SW 1271 (cell line): ENCODE data around the gene SDCBP2.
A peak's percentile ranks its signal among the peaks of the same experiment; 100 is the strongest.

Experiments used
- DNase-seq, 2 experiments: peaks; one replicate each; lab custom pipeline; 2025; lab: John Stamatoyannopoulos, UW

SDCBP2 gene

DNA sequence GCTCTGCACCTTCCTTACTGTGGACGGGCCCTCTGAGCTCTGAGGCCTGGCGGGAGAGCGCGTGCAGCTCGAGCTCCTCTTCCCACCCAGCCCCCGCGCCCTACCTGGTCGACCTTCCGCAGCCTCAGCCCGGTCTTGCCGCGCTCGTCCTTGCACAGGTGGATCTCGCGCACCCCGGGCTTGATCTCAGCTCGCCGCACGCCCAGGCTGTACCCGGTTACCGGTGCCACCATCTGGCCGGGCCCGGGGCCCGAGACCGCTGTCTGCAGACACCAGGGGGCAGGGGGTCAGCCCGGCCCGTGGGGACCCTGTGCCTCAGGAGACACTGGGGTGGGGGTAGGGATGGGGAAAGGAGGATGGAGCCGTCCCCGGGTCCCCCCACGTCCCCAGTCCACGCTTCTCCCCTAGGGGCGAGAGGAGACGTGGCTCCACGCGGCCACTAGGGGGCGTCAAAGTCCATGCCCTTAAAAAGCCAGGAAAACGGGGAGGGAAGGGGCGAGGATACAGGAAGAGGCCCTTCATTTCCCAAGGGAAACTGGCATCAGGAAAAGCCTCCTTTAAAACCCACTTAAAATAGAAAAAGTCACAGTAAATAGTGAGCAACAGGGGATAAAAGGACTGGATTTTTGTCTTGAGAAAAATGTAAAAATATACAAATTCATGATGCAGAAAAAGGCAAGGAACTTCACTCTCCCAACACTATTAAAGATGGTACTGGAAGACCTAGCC, 15.5 kb downstream of the SDCBP2 start:
- peak; percentile 27 to 58 for DNase-seq

DNA sequence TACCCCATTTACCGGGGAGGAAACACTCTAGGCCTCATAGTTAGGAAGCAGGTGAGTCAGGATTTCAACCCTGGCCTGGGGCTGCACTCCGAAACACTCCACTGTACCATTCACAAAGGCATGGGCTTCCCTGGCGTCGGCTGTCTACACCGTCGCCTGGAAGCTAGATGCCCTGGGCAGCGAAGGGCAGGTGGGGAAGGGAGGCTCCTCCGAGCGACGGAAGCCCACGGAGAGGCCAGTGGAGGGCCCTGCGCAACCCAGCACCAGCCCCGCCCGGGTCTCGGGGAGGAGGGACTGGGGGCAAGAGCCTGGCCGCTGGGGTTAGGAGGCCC, 16.1 kb downstream of the SDCBP2 start:
- DNase-seq: no peak

DNA sequence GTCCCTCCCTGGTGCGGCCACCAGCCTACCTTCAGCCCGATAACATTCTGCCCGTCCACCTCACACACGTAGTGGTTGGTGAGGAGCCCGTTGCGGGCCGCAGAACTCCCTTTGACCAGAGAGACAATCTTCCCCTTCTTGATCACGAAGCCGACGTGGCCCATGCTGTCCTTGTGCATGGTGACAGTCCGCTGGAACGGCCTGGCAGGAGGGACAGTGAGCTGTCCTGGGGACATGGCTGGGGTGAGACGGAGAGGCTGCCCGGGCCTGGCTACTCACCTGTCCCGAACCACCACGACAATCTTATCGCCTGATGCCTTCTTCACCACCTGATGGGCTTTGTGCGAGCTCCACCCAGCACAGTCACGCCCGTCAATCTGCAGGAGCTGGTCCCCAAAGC, 16.6 kb downstream of the SDCBP2 start:
- no peak for DNase-seq

DNA sequence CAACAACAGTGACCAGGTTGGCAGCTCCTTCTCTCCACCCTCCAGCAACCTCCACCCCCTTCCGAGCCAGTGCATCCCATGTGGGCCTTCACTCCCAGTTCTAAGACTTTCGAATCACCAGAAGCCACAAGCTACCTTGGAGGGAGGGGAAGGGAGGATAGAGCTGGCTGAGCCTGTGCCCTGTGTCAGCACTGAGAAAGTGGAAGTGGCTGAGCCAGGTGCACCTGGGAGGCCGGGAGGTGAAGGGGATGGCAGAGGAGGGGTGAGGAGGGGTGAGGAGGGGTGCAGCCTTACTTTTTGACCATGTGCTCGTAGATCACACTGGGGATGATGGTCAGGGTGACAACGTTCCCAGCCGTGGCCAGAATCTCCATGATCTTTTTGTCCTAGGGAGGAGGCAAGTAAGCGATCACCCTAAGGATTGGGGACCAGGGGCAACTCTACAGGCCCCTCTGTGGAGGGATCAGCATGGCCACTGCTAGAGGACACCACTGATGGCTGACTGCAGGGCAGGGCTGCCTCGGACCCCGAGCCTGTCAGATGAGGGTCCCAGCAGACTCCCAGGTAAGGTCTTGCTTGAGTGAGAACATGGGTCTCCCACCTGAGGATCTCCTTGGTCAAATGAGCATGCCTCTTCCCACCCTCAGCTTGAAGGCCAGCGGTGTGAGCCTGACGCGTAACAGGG, 18.3 kb downstream of the SDCBP2 start:
- peak in 1 of 2 experiments; percentile 22 for DNase-seq

- DNase-seq: no peak
Measured at GRCh38 chr20:1310071-1310470, 18.9 kb downstream of the SDCBP2 start.

DNA sequence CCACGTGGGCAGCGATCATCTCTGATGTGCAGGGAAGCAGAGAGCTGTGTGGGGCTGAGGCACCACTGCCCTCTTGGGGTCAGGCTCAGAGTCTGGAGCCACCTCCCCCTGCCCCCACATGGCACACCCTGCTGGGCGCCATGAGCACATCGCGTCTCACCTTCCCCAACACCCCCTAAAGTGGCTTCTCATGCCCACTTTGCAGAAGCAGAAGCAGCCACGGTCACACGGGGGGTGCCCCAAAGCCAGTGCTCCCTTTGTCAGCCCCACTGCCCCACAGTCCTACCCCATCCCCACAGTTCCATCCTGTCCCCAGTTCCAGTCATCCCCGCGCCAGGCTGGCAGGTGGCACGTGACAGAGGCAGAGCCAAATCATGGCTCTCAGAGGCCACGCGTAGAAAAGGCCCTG, 19.5 kb downstream of the SDCBP2 start:
- DNase-seq: no peak

GRCh38 chr20:1308702-1309095, 20.2 kb downstream of the SDCBP2 start:
- DNase-seq: no peak

- DNase-seq: no peak
Measured at GRCh38 chr20:1308067-1308701, 20.8 kb downstream of the SDCBP2 start.

- no peak for DNase-seq
Measured at GRCh38 chr20:1307571-1307971, 21.4 kb downstream of the SDCBP2 start.

DNA sequence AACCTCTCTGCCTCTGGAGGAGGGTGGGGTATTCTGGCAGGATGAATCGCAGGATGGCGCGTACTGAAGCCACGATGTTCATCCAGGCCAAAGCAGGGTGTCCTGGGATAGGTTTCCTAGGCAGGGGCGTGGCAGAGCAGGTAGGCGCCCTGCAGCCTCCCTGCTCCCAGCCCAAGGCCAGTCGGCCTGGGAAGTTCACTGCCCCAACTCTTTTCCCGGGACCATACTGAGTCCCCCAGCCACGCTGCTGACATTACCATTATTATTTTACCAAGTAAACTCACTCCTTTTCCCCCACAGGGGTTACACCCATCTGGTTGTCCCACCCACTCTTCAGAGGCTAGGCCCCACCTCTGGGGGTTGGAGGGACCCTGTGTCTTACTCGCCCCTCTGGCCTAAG, 21.8 kb downstream of the SDCBP2 start:
- DNase-seq: no peak

- DNase-seq: no peak
Measured at GRCh38 chr20:1306316-1307135, 22.4 kb downstream of the SDCBP2 start.

DNA sequence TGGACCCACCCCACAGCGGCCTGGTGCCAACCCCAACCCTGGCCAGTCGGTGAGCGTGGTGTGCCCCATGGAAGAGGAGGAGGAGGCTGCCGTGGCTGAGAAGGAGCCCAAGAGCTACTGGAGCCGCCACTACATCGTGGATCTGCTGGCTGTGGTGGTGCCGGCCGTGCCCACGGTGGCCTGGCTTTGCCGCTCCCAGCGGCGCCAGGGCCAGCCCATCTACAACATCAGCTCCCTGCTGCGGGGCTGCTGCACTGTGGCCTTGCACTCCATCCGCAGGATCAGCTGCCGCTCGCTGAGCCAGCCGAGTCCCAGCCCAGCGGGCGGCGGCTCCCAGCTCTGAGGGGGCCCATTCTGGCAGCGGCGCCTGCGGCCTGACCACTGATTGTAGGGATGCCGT, 23.2 kb downstream of the SDCBP2 start:
- DNase-seq: no peak

- no peak for DNase-seq
Measured at GRCh38 chr20:1304710-1305515, 24.0 kb downstream of the SDCBP2 start.

DNA sequence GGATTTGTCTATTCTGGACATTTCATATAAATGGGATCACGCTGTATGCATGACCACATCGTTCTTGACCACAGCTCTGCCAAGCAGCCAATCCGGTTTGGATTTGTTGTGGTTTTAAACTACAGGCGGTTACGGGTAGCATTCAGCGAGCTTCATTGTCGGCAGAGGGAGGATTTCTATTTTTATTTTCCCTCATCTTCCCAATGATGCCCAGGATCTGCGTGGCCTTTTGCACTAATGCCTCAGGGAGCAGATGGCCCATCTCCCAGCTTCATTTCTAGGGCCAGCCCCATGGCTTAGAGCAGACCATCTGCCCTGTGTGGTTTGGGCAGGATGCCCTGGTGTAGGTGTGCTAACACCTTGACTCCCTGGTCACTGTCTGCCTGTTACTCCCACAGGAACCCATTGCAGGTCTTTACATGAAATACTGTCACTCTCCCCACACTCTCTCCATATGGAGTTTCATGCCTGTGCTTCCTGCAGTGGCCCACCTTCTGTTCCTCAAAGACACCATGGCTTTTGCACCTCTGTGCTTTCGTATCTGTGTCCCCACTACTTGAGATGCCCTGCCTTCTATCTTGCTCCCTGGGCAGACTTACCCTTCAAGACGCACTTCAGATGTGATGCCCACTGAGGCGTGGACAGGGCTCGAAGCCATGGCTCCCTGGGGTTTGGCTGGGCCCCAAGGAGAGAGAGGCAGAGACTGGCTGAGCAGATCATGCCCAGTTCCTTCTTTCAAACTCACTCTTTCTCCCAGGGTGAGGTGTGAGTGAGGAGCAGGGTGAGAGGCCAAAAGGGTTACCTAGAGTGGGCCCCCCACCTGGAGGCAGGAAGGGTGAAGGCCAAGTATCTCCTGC, 26.0 kb downstream of the SDCBP2 start:
- DNase-seq: peak in 1 of 2 experiments; percentile 33

GRCh38 chr20:1301031-1301529, 27.9 kb downstream of the SDCBP2 start:
- DNase-seq: no peak

DNA sequence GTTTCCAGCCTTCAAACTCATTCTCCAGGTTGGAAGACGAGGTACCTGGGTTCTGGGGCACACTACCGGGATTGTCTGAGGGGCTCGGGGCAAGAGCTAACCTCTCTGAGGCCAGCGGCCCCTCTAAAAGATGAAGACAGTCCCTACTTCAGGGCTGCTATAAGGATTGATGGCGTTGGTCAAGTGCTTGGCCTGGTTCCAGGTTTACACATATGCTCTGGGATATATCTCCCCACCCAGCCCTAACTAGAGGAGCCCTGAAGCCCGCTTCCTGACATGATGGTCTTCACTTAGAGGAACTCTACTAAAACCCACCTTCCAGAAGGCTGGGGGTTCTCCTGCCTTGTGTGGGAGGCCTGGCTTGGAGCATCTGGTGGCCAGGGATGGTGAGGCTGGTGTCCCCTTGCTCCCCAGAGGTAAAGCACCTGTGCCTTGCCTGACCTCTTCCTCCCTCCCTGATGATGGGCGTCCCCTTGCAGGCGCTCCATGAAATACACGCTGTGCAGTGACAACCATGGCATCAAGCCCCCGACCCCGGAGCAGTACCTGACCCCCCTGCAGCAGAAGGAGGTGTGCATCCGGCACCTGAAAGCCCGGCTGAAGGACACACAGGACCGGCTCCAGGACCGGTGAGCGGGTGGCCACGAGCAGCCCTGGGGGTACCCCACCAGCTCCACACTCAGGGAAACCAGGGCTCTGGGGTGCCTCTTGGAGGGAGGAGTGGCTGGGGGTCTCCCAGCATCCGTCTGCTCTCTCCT, 28.7 kb downstream of the SDCBP2 start:
- no peak for DNase-seq

DNA sequence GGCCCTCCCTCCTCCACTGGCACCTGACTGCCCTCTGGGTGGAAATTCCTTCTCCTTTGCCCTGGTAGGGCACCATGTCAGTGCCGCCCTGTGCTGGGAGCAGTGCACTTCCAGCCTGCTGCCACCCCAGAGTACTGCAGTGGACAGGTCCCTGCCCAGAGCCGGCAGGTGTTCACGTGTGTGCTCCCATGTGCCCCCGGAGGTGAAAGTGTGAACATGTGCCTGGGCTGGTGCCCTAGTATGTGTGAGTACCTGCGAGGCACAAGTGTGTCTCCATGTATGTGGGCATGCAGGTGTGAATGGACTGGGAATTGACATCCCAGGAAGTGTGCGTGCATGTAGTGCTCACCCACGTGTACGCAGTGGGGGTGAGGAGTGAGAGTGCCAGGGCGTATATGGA, 29.4 kb downstream of the SDCBP2 start:
- DNase-seq: no peak

- DNase-seq: no peak
Measured at GRCh38 chr20:1298888-1299511, 29.9 kb downstream of the SDCBP2 start.

DNA sequence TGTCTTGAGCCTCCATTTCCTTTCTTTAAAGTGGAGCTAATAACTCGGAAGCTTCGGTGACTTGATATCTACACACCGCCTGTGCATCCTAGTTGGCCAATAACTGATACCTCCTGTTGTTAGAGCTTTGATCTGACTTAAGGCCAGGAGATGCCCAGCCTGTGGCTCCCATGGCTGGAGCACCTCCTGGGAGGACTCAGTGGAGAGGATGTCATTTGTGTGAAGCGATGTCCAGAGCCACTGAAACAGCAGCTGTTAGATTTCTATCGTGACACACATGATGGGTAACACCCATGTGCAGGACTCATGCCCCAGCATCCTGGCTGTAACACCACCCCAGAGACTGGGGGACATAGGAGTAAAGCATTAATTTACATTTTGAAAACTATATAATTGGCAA, 30.8 kb downstream of the SDCBP2 start:
- no peak for DNase-seq
